SH-SY5Y (cell line): ENCODE measurements around the gene PYM1.

ENCODE experiments used
- GATA2 ChIP-seq: IDR thresholded peaks from 2 replicates; pipeline ENCODE4 v1.6.1; 2011; ENCODE audit warnings: mild to moderate bottlenecking, low read depth, low read length
- GATA3 ChIP-seq: IDR thresholded peaks from 2 replicates; pipeline ENCODE4 v1.6.1; 2011; ENCODE audit warnings: low read depth, mild to moderate bottlenecking, low read length, moderate library complexity

DNA sequence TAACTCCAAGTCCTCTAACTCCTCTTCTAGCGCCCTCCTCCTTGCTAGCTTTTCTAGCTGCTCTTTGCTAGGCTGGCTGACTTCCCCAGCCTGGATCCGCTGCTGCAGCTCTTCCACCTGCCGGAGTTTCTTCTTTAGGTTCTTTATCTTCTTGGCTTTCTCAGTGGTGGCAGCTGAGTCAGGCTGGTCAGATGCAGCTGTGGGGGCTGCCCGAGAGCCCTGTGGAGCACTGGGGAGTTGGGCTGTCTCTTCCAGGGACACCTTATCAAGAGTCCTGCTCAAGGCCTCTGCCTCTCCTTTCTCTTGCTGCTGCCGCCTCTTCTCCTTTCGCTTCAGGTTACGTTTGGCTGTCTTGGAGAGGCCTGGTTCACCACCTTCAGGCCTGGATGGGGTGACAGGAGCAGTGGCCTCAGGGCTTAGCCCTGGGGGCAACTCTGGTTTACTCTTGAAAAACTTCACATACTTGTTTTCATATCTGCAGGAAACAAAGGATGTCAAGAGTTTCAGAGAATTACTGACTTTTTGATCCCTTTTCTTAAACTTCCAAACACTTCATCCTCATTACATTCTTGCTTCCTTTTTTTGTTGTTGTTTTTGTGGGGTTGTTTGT lies 25.7 kb downstream of the PYM1 start:
- TF ChIP-seq GATA3 (no peak), GATA2 (no peak)
